CD8-positive, alpha-beta memory T cell (primary cell): ENCODE results near the gene SPDYE9. TPM values are rescaled to one million over a fixed set of nuclear protein-coding genes. Genes with fewer than 3 reads are reported as not detected.
"Not testable (repeated sequence)": the region's sequence is repeated elsewhere in the genome, so short reads cannot be mapped to it uniquely, and the experiment has no call there.

Experiments
- CTCF ChIA-PET: fragments of 350-600 bp; sonication (Branson Sonifier 250); formaldehyde crosslinking; loops from one replicate; lab custom pipeline; 2021; ENCODE audit warnings: antibody characterized with exemption; lab: Charles Lee
- POLR2A ChIA-PET: fragments of 350-600 bp; sonication (Branson Sonifier 250); formaldehyde crosslinking; loops from one replicate; lab custom pipeline; 2021; ENCODE audit warnings: antibody characterized with exemption; lab: Charles Lee
- DNase-seq, 5 donors: peaks; one replicate each; pipeline versions ENCODE4 v3.0.0 to v3.0.0-alpha.2; 2020 to 2022; ENCODE audit warnings: mixed read lengths in 1 of 5
- H3K27ac ChIP-seq: one replicate; pipeline ENCODE4 v1.7.0; 2013; ENCODE audit warnings: low read depth, mild to moderate bottlenecking, low read length, moderate library complexity
- H3K27me3 ChIP-seq: 2 replicates; pipeline ENCODE4 v1.7.0; 2013; ENCODE audit warnings: low read length, mild to moderate bottlenecking; ENCODE audit not compliant: insufficient read depth, poor library complexity, severe bottlenecking
- H3K36me3 ChIP-seq: 2 replicates; pipeline ENCODE4 v1.7.0; 2013; ENCODE audit warnings: mild to moderate bottlenecking, low read length, moderate library complexity; ENCODE audit not compliant: insufficient read depth
- H3K4me1 ChIP-seq: 2 replicates; pipeline ENCODE4 v1.7.0; 2013; ENCODE audit warnings: mild to moderate bottlenecking, low read length, moderate library complexity; ENCODE audit not compliant: insufficient read depth
- H3K4me3 ChIP-seq: 2 replicates; pipeline ENCODE4 v1.7.0; 2013; ENCODE audit warnings: mild to moderate bottlenecking, low read length
- H3K9me3 ChIP-seq: 2 replicates; pipeline ENCODE4 v1.7.0; 2013; ENCODE audit warnings: mild to moderate bottlenecking, low read length
- H3K27ac Mint-ChIP-seq, 8 donors: one replicate each; pipeline ENCODE4 v1.8.0; 2020 to 2021; ENCODE audit warnings: mixed read lengths in 8 of 8, mild to moderate bottlenecking in 6 of 8, inconsistent platforms in 3 of 8, moderate library complexity in 3 of 8
- H3K27me3 Mint-ChIP-seq, 2 donors: one replicate each; pipeline ENCODE4 v1.8.0; 2020 to 2021; ENCODE audit warnings: mixed read lengths in 2 of 2, mild to moderate bottlenecking in 1 of 2, moderate library complexity in 1 of 2
- H3K36me3 Mint-ChIP-seq, 3 donors: one replicate each; pipeline ENCODE4 v1.8.0; 2020 to 2021; ENCODE audit warnings: mixed read lengths in 3 of 3, inconsistent platforms in 1 of 3, mild to moderate bottlenecking in 1 of 3
- H3K4me1 Mint-ChIP-seq, 3 donors: one replicate each; pipeline ENCODE4 v1.8.0; 2020 to 2021; ENCODE audit warnings: mixed read lengths in 3 of 3, inconsistent platforms in 1 of 3, mild to moderate bottlenecking in 1 of 3
- H3K4me3 Mint-ChIP-seq, 7 donors: one replicate each; pipeline ENCODE4 v1.8.0; 2020 to 2021; ENCODE audit warnings: mixed read lengths in 7 of 7, mild to moderate bottlenecking in 6 of 7, moderate library complexity in 4 of 7, inconsistent platforms in 2 of 7
- H3K9me3 Mint-ChIP-seq, 5 donors: one replicate each; pipeline ENCODE4 v1.8.0; 2020 to 2022; ENCODE audit warnings: mixed read lengths in 5 of 5, mild to moderate bottlenecking in 3 of 5, moderate library complexity in 2 of 5, inconsistent platforms in 1 of 5
- polyA plus RNA-seq: library from polyadenylated mRNA; unstranded; fragments of 300-500 nt; fragmentation: Illumina TruSeq; gene quantifications from one replicate; pipeline ENCODE4 v1.2.3, GENCODE V29; 2021
- total RNA-seq, 2 experiments: library from RNA; stranded (reverse); gene quantifications; one replicate each; pipeline ENCODE4 v1.2.3, GENCODE V29; 2021

SPDYE9 gene
- total and polyA plus RNA-seq, 3 experiments from 2014 or later, result 0.16 TPM; not detected in 2

DNA sequence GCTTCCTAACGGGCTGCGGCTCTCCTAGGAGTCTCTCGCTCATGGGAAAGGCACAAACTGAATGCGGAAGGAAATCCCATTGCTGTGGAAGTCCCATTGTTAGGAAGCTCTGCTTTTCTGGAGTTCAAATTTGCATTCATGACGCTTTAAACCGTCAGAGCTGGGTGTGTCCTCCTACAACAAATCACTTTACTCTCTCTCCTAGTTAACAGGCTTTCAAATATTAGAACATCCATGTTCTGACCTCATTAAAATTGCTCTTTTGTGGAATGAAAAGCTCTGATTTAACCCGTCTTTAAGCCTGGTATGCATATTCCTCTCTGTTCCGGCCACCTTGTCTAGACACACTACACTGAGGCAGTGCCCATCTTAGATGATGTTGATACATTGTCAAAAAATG lies 56.2 kb downstream of the SPDYE9 start, which contains the start of gene SPDYE8:
Gene SPDYE8, minus strand, starts transcription at position 101 of the 400 bp plus-strand sequence. CDS start 1,800 bp downstream, outside the sequence.
- H3K27ac Mint-ChIP-seq, H3K4me3 Mint-ChIP-seq, H3K9me3 Mint-ChIP-seq, H3K36me3 Mint-ChIP-seq, CTCF ChIA-PET, H3K36me3 ChIP-seq, H3K4me1 ChIP-seq, POLR2A ChIA-PET, H3K27me3 Mint-ChIP-seq, H3K4me1 Mint-ChIP-seq, DNase-seq, H3K27ac ChIP-seq, H3K27me3 ChIP-seq, H3K4me3 ChIP-seq, H3K9me3 ChIP-seq: not testable (repeated sequence)

Other genes with a start within 250 kb of the SPDYE9 start
- gene POM121, start 160.9 kb downstream of the SPDYE9 start, total RNA-seq, result 10 to 100 TPM; 65.7 to 68.7 TPM
- 18.7 TPM for gene POM121, start 160.9 kb downstream of the SPDYE9 start, polyA plus RNA-seq
- under 1 TPM; 0.63 to 0.64 TPM for gene TRIM74, start 116.6 kb downstream of the SPDYE9 start, total RNA-seq
- not detected for gene TRIM74, start 116.6 kb downstream of the SPDYE9 start, polyA plus RNA-seq
- not detected for gene SPDYE8, start 56.3 kb downstream of the SPDYE9 start, total RNA-seq
- 0.16 TPM for gene SPDYE8, start 56.3 kb downstream of the SPDYE9 start, polyA plus RNA-seq
- not detected for gene SPDYE11, start 28.1 kb downstream of the SPDYE9 start, total RNA-seq
- gene SPDYE11, start 28.1 kb downstream of the SPDYE9 start, polyA plus RNA-seq, result 0.16 TPM
- 10 to 100 TPM; 66.6 to 67.7 TPM for gene NSUN5, start 222.8 kb upstream of the SPDYE9 start, total RNA-seq
- gene NSUN5, start 222.8 kb upstream of the SPDYE9 start, polyA plus RNA-seq, result 42.5 TPM
- not detected for gene TRIM50, start 242.0 kb upstream of the SPDYE9 start, total RNA-seq
- gene TRIM50, start 242.0 kb upstream of the SPDYE9 start, polyA plus RNA-seq, result not detected
- gene FKBP6, start 242.1 kb upstream of the SPDYE9 start, total RNA-seq, result not detected
- gene FKBP6, start 242.1 kb upstream of the SPDYE9 start, polyA plus RNA-seq, result not detected